OCI-LY7 (cell line): ENCODE data around the gene DPEP1. TPM values are rescaled to one million over a fixed set of nuclear protein-coding genes. Genes with fewer than 3 reads are reported as not detected.

Source experiments
- BruUV-seq: library from RNA; stranded (reverse); fragments of 400-500 nt; replicated peaks from 2 replicates; lab custom pipeline; 2021; lab: Mats Ljungman, UMichigan
- CTCF ChIA-PET: fragments of 300-600 bp; sonication (Branson Sonifier 250); formaldehyde crosslinking; loops from one replicate; lab custom pipeline; 2022; ENCODE audit warnings: antibody characterized with exemption; ENCODE audit not compliant: unreplicated experiment; lab: Charles Lee
- POLR2A ChIA-PET: fragments of 300-600 bp; sonication (Branson Sonifier 250); formaldehyde crosslinking; loops from one replicate; lab custom pipeline; 2022; ENCODE audit warnings: antibody characterized with exemption; lab: Charles Lee
- DNase-seq: peaks from one replicate; pipeline ENCODE4 v3.0.0-alpha.2; 2015; ENCODE audit warnings: low spot score
- H2AFZ ChIP-seq: fragments of 200-600 bp; sonication (generic), shearing (Covaris generic); 2 replicates; pipeline ENCODE4 v1.6.1; 2014; ENCODE audit warnings: mild to moderate bottlenecking, antibody characterized with exemption, low read length, moderate library complexity
- H3K27ac ChIP-seq: fragments of 200-600 bp; sonication (generic); 2 replicates; pipeline ENCODE4 v1.5.1; 2014; ENCODE audit warnings: mixed run types, low read depth, mild to moderate bottlenecking, moderate library complexity, low read length, inconsistent platforms; ENCODE audit not compliant: poor library complexity, severe bottlenecking
- H3K36me3 ChIP-seq: fragments of 200-600 bp; sonication (generic); 2 replicates; pipeline ENCODE4 v1.6.1; 2014; ENCODE audit warnings: mild to moderate bottlenecking, antibody characterized with exemption, low read length, moderate library complexity, mixed read lengths; ENCODE audit not compliant: insufficient read depth
- H3K4me1 ChIP-seq: fragments of 200-600 bp; sonication (generic); 2 replicates; pipeline ENCODE4 v1.5.1; 2014; ENCODE audit warnings: mild to moderate bottlenecking, low read length; ENCODE audit not compliant: insufficient read depth, poor library complexity, severe bottlenecking
- H3K4me2 ChIP-seq: fragments of 200-600 bp; sonication (generic); 2 replicates; pipeline ENCODE4 v1.6.1; 2014; ENCODE audit warnings: mild to moderate bottlenecking, low read length
- H3K4me3 ChIP-seq: fragments of 200-600 bp; sonication (generic); 2 replicates; pipeline ENCODE4 v1.5.1; 2014; ENCODE audit warnings: mild to moderate bottlenecking, low read depth, low read length; ENCODE audit not compliant: poor library complexity, severe bottlenecking
- H3K79me2 ChIP-seq: fragments of 200-600 bp; sonication (generic); 2 replicates; pipeline ENCODE4 v1.6.1; 2016; ENCODE audit warnings: low read depth, mild to moderate bottlenecking, low read length, moderate library complexity, mixed read lengths; ENCODE audit not compliant: insufficient read depth
- H3K9me2 ChIP-seq: fragments of 200-600 bp; sonication (generic); 2 replicates; pipeline ENCODE4 v1.6.1; 2016; ENCODE audit warnings: mild to moderate bottlenecking, low read length, mixed read lengths; ENCODE audit not compliant: insufficient read depth
- H3K9me3 ChIP-seq: fragments of 200-600 bp; sonication (generic); 2 replicates; pipeline ENCODE4 v1.6.1; 2014; ENCODE audit warnings: mild to moderate bottlenecking, mixed run types, low read length, mixed read lengths
- H4K20me1 ChIP-seq: fragments of 200-600 bp; sonication (generic); 2 replicates; pipeline ENCODE4 v1.6.1; 2014; ENCODE audit warnings: mild to moderate bottlenecking, antibody characterized with exemption, low read length, moderate library complexity, mixed read lengths; ENCODE audit not compliant: insufficient read depth
- EZH2phosphoT487 ChIP-seq: fragments of 200-600 bp; sonication (generic); IDR thresholded peaks from 2 replicates; pipeline ENCODE4 v1.6.1; 2018; ENCODE audit warnings: low read depth, borderline replicate concordance, mild to moderate bottlenecking, mixed run types, antibody characterized with exemption, low read length, moderate library complexity, mixed read lengths
- intact Hi-C: fragments of 100-400 bp; cut with micrococcal nuclease; formaldehyde crosslinking; loops from one replicate; pipeline ENCODE4 v1.10.0; 2022; ENCODE audit not compliant: unreplicated experiment
- total RNA-seq, 2 experiments: library from RNA; depleted of rRNA in 1 of 2; stranded (reverse); fragments of >200 nt in 1 of 2; shearing (Covaris generic) in 1 of 2; gene quantifications; 2 replicates each; pipeline ENCODE4 v1.2.3, GENCODE V29; 2014 to 2022
- TF ChIP-seq, protein P1 (sequence below): fragments of 200-600 bp; sonication (generic); conservative IDR thresholded peaks from 2 replicates; pipeline ENCODE4 v1.5.1; 2014; ENCODE audit warnings: mild to moderate bottlenecking, antibody characterized with exemption, low read length, moderate library complexity, mixed read lengths

The DPEP1 gene
- total RNA-seq, 2 experiments from 2014 or later, result not detected

DNA sequence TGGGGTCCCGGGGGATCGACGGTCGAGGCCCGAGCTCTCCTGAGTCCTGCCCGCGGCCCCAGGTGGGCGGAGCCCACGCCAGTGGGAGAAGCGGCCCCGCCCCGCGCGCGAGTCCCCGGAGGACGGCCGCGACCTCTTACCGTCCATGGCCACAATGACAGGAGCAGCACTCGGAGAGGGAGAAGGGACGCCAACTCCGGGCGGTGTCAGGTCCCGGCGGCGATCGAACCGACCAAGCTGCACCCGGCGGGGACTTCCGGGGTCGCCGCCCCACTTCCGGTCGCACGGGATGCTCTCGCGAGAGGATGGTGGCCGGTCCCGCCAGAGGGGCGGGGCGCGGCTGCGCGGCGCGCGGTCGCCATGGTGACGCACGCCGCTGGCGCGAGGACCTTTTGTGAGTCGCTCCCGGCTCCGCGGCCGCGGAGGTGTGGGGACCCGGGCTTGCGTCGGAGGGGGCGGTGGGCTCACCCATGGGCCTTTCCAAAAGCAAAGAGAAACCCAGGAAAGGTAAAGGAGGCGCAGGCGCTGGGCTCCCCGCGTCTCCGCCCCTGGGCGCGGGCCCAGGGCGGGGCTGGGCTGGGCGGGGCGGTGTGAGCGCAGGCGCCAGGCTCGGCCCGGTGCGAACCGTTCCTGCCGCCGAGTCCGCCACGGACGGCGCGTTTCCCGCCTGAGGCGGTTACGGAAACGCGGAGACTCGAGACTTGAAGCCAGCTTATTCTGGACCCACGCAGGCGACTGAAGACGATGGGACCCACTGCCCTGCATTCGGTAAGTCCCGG is 44.2 kb downstream of the DPEP1 start, which contains the start of the genes CHMP1A and SPATA33:
CHMP1A (minus strand) TSS at position 267 of the 779 bp plus-strand sequence; CDS start at position 147, 120 bp downstream.
SPATA33 (plus strand) TSS at position 395 of the 779 bp plus-strand sequence; CDS start at position 471, 76 bp downstream.
- Histone ChIP-seq H3K4me3 (peak within 1 kb of the TSS; percentile 98), H3K27ac (peak within 1 kb of the TSS; percentile 53), H3K36me3 (peaks cover 36% of the 10 kb centered on the region), H3K79me2 (peaks cover 26% of the 10 kb centered on the region), H3K9me2 (no peaks in the 10 kb centered on the region), H4K20me1 (no peaks in the 10 kb centered on the region), H3K9me3 (no peaks in the 10 kb centered on the region), H3K4me1 (peaks cover 13% of the 10 kb centered on the region), H2AFZ (peak within 1 kb of the TSS; percentile 95), H3K4me2 (peak within 1 kb of the TSS; percentile 97)
- CTCF ChIA-PET, result interaction anchor here (0.6 kb wide), 1 partner anchor 84 kb away, joined by 3 read pairs; no protein-coding TSS in a partner anchor
- intact Hi-C loops, result loop anchor here (5.0 kb wide), 2 partner anchors 95 to 1005 kb away; partner anchors contain the start of genes CYBA and RPL13
- peak; percentile 94 for DNase-seq
- TF ChIP-seq, protein P1, sequence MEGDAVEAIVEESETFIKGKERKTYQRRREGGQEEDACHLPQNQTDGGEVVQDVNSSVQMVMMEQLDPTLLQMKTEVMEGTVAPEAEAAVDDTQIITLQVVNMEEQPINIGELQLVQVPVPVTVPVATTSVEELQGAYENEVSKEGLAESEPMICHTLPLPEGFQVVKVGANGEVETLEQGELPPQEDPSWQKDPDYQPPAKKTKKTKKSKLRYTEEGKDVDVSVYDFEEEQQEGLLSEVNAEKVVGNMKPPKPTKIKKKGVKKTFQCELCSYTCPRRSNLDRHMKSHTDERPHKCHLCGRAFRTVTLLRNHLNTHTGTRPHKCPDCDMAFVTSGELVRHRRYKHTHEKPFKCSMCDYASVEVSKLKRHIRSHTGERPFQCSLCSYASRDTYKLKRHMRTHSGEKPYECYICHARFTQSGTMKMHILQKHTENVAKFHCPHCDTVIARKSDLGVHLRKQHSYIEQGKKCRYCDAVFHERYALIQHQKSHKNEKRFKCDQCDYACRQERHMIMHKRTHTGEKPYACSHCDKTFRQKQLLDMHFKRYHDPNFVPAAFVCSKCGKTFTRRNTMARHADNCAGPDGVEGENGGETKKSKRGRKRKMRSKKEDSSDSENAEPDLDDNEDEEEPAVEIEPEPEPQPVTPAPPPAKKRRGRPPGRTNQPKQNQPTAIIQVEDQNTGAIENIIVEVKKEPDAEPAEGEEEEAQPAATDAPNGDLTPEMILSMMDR, result no peak
- no peak for TF ChIP-seq EZH2phosphoT487
- TSS peak; percentile 74 for BruUV-seq
- POLR2A ChIA-PET, result interaction anchor here (0.6 kb wide), 1 partner anchor 864 kb away, joined by 3 read pairs; no protein-coding TSS in a partner anchor

GRCh38 chr16:89658221-89658879 is 44.9 kb downstream of the DPEP1 start:
- Histone ChIP-seq H3K4me2 (peak overlapping the region; percentile 97), H3K4me3 (peak overlapping the region; percentile 98), H3K27ac (peak overlapping the region; percentile 53), H3K79me2 (peaks cover 26% of the 10 kb centered on the region), H3K36me3 (peaks cover 41% of the 10 kb centered on the region), H4K20me1 (no peaks in the 10 kb centered on the region), H2AFZ (peak overlapping the region; percentile 95), H3K9me3 (no peaks in the 10 kb centered on the region), H3K9me2 (no peaks in the 10 kb centered on the region), H3K4me1 (peaks cover 13% of the 10 kb centered on the region)
- DNase-seq, result peak; percentile 34
- TF ChIP-seq EZH2phosphoT487, result no peak
- TF ChIP-seq, protein P1, result no peak
- BruUV-seq, result no TSS peak
- ChIA-PET POLR2A (interaction anchor here (0.5 to 0.6 kb wide), 2 partner anchors 23 to 865 kb away, joined by 3 to 5 read pairs; no protein-coding TSS in a partner anchor), CTCF (no interaction called here)
- intact Hi-C loops, result loop anchor here (5.0 kb wide), 2 partner anchors 96 to 1006 kb away; partner anchors contain the start of genes CYBA and RPL13
